K562 (cell line): ENCODE results near the gene ARHGAP33. TPM values are rescaled to one million over a fixed set of nuclear protein-coding genes. Genes with fewer than 3 reads are reported as not detected.

Source experiments
- ATAC-seq: fragments of 200-7000 bp; cut with Tn5 transposase; 3 replicates; pipeline ENCODE4 v1.9.1; 2020; ENCODE audit warnings: moderate library complexity
- BruUV-seq: library from RNA; stranded (reverse); fragments of 400-500 nt; replicated peaks from 2 replicates; lab custom pipeline; 2021; lab: Mats Ljungman, UMichigan
- CTCF ChIA-PET: fragments of 300-600 bp; formaldehyde crosslinking; extraction: SDS; loops from one replicate; lab custom pipeline; 2021; ENCODE audit warnings: low intra/inter-chr PET ratio; lab: Yijun Ruan, JAX
- POLR2A ChIA-PET: fragments of 300-600, 350-650 bp; sonication (Branson Sonifier 250); formaldehyde crosslinking; extraction: SDS; loops from one replicate; lab custom pipeline; 2021; ENCODE audit warnings: antibody characterized with exemption, inconsistent platforms; lab: Yijun Ruan, JAX
- DNase-seq, 4 experiments: peaks; one replicate each; pipeline versions ENCODE4 v3.0.0 to v3.0.0-alpha.2; 2011 to 2018; ENCODE audit warnings: low spot score in 3 of 4, mixed read lengths in 3 of 4; ENCODE audit errors: extremely low read depth in 1 of 4
- FAIRE-seq: peaks from 2 replicates; lab custom pipeline; 2011; peaks lifted over from hg19 to GRCh38; lab: Jason Lieb, UNC
- H2AFZ ChIP-seq: 2 replicates; pipeline ENCODE4 v1.6.0; 2011; ENCODE audit warnings: low read depth, low read length, control low read depth, inconsistent platforms
- H3K27ac ChIP-seq: fragments of 200-600 bp; 3 replicates; pipeline ENCODE4 v1.8.0; 2011; ENCODE audit warnings: low read depth, mild to moderate bottlenecking, control low read depth, inconsistent platforms, low read length, moderate library complexity, mixed read lengths; ENCODE audit errors: extremely low read depth
- H3K27me3 ChIP-seq, 2 experiments: fragments of 300-600 bp in 1 of 2; 2 replicates in 1 of 2; 3 replicates in 1 of 2; pipeline versions ENCODE4 v1.6.0 to v1.8.0; 2011; ENCODE audit warnings: inconsistent platforms in 2 of 2, low read length in 2 of 2, mild to moderate bottlenecking in 1 of 2, mixed read lengths in 1 of 2, moderate library complexity in 1 of 2; ENCODE audit not compliant: control insufficient read depth in 2 of 2, insufficient read depth in 2 of 2
- H3K36me3 ChIP-seq: fragments of 300-600 bp; 3 replicates; pipeline ENCODE4 v1.8.0; 2011; ENCODE audit warnings: mild to moderate bottlenecking, low read length, inconsistent platforms; ENCODE audit not compliant: control insufficient read depth, insufficient read depth
- H3K4me1 ChIP-seq, 2 experiments: fragments of 200-600 bp in 1 of 2; replicated peaks in 1 of 2; 2 replicates in 1 of 2; 3 replicates in 1 of 2; pipeline versions ENCODE4 v1.5.1 to v1.8.0; 2011; ENCODE audit warnings: inconsistent platforms in 2 of 2, low read length in 2 of 2, mild to moderate bottlenecking in 1 of 2, mixed read lengths in 1 of 2, moderate library complexity in 1 of 2; ENCODE audit not compliant: control insufficient read depth in 2 of 2, insufficient read depth in 2 of 2
- H3K4me2 ChIP-seq: 2 replicates; pipeline ENCODE4 v1.6.1; 2011; ENCODE audit warnings: low read length, control low read depth, inconsistent platforms, mixed read lengths; ENCODE audit not compliant: insufficient read depth
- H3K4me3 ChIP-seq: fragments of 200-600 bp; sonication (generic), shearing (Covaris generic); 2 replicates; pipeline ENCODE4 v1.5.1; 2016; ENCODE audit warnings: control low read depth, inconsistent platforms
- H3K79me2 ChIP-seq: fragments of 200-600 bp; 3 replicates; pipeline ENCODE4 v1.8.0; 2011; ENCODE audit warnings: low read length, inconsistent platforms; ENCODE audit not compliant: control insufficient read depth, insufficient read depth
- H3K9ac ChIP-seq, 2 experiments: 2 replicates each; pipeline versions ENCODE4 v1.6.0 to v1.6.1; 2011; ENCODE audit warnings: low read depth in 2 of 2, low read length in 2 of 2, control low read depth in 1 of 2, inconsistent platforms in 1 of 2, mild to moderate bottlenecking in 1 of 2, mixed read lengths in 1 of 2; ENCODE audit not compliant: insufficient read depth in 1 of 2
- H3K9me1 ChIP-seq: one replicate; pipeline ENCODE4 v1.6.0; 2011; ENCODE audit warnings: inconsistent platforms, mild to moderate bottlenecking, low read length, moderate library complexity; ENCODE audit not compliant: control insufficient read depth, insufficient read depth
- H3K9me3 ChIP-seq: replicated peaks from 2 replicates; pipeline ENCODE4 v1.5.1; 2011; ENCODE audit warnings: low read depth, low read length, inconsistent platforms; ENCODE audit not compliant: control insufficient read depth, insufficient read depth
- H4K20me1 ChIP-seq: replicated peaks from 2 replicates; pipeline ENCODE4 v1.6.1; 2011; ENCODE audit warnings: low read length, inconsistent platforms, mixed read lengths; ENCODE audit not compliant: control insufficient read depth, insufficient read depth
- BRD9 ChIP-seq: fragments of 450-650 bp; IDR thresholded peaks from 2 replicates; pipeline ENCODE4 v1.6.1; 2018; ENCODE audit warnings: low read depth; ENCODE audit not compliant: partially characterized antibody
- EGR1 ChIP-seq: fragments of 450-650 bp; conservative IDR thresholded peaks from 2 replicates; pipeline ENCODE4 v1.6.1; 2017; ENCODE audit warnings: mild to moderate bottlenecking
- EP300 ChIP-seq: IDR thresholded peaks from 2 replicates; pipeline ENCODE4 v1.6.1; 2012; ENCODE audit warnings: low read length, improper control_type of control experiment
- HES1 ChIP-seq: fragments of 450-650 bp; IDR thresholded peaks from 2 replicates; pipeline ENCODE4 v1.6.1; 2016; ENCODE audit warnings: low read depth, mild to moderate bottlenecking, moderate library complexity
- ZBTB34 ChIP-seq: fragments of 250-450 bp; sonication (Bioruptor Pico); IDR thresholded peaks from 2 replicates; pipeline ENCODE4 v1.8.0; 2021; ENCODE audit warnings: mild to moderate bottlenecking, moderate library complexity
- WGBS: fragments of 100-300 bp; shearing (Covaris generic); methylation state at CpG from one replicate; pipeline ENCODE4 v1.1.6; 2016; ENCODE audit warnings: low coverage, mixed read lengths; ENCODE audit not compliant: insufficient coverage; ENCODE audit errors: missing lambda C conversion rate; 5-methylcytosine and 5-hydroxymethylcytosine counted together
- in situ Hi-C: fragments of 300-500 bp; cut with MboI; formaldehyde crosslinking; loops from 4 replicates; pipeline ENCODE4 v1.15.0; 2018; ENCODE audit warnings: inconsistent platforms, mixed read lengths
- intact Hi-C: fragments of 100-400 bp; cut with micrococcal nuclease; formaldehyde crosslinking; loops from 2 replicates; pipeline ENCODE4 v1.14.2; 2022
- polyA plus RNA-seq, 8 experiments: library from polyadenylated mRNA; depleted of rRNA in 4 of 8; stranded (reverse) in 5 of 8; unstranded in 3 of 8; fragments of >200 nt; fragmentation: Nextera tagmentation in 2 of 8; fragmentation: Illumina TruSeq in 1 of 8; extraction: Ambion mirVana in 2 of 8; extraction: Trizol in 1 of 8; gene quantifications; 2 replicates each; pipeline versions ENCODE4 v1.2.1 to v1.2.3, GENCODE V29; 2011 to 2014; ENCODE audit warnings: inconsistent platforms in 1 of 8, missing spikeins in 1 of 8
- total RNA-seq, 7 experiments: library from RNA; depleted of rRNA in 6 of 7; stranded (reverse); fragments of >200 nt in 6 of 7; fragmentation: Illumina TruSeq in 2 of 7; extraction: Trizol in 2 of 7; gene quantifications; 2 replicates each; pipeline versions ENCODE4 v1.2.1 to v1.2.3, GENCODE V29; 2011 to 2021; ENCODE audit warnings: low replicate concordance in 1 of 7

Gene ARHGAP33
- total and polyA plus RNA-seq, 9 of the 15 experiments (the other 6 are each of a cell fraction or from before 2014, with no cell fraction given): 0.06 to 26.6 (median 1.6) TPM; not detected in 1

GRCh38 chr19:35782589-35782988, 7.2 kb downstream of the ARHGAP33 start:
- Histone ChIP-seq H2AFZ (no peak overlapping the region), H3K27me3 (no peaks in the 10 kb centered on the region), H3K27ac (no peak overlapping the region), H4K20me1 (no peaks in the 10 kb centered on the region), H3K4me3 (no peak overlapping the region), H3K9me1 (no peaks in the 10 kb centered on the region), H3K36me3 (peaks cover 24% of the 10 kb centered on the region; the same call in 2 of the 3 replicates), H3K4me1 (peaks cover 0 to 35% of the 10 kb centered on the region in 2 experiments; a peak in 1 of 5 replicates), H3K9me3 (no peaks in the 10 kb centered on the region), H3K79me2 (no peaks in the 10 kb centered on the region), H3K9ac (no peak overlapping the region), H3K4me2 (no peak overlapping the region)
- CTCF ChIA-PET: no interaction called here
- POLR2A ChIA-PET: no interaction called here
- no peak for ATAC-seq
- FAIRE-seq: no peak
- no peak for DNase-seq
- in situ Hi-C loops (no loop called here), intact Hi-C loops (no loop called here)
- TF ChIP-seq EP300 (no peak), EGR1 (no peak), BRD9 (no peak), ZBTB34 (CRISPR knock-in tag) (no peak), HES1 (no peak)
- WGBS: 78% methylated on average over 9 of the region's 12 CpGs
- no TSS peak for BruUV-seq
